Chondrocyte (in vitro differentiated cells): ENCODE data around the gene CILP2. TPM values are rescaled to one million over a fixed set of nuclear protein-coding genes. Genes with fewer than 3 reads are reported as not detected.
A peak's percentile ranks its signal among the peaks of the same experiment; 100 is the strongest.

Experiments used
- DNase-seq: peaks from one replicate; pipeline ENCODE4 v3.0.0; 2021; ENCODE audit warnings: mixed read lengths, low spot score
- H3K27ac Mint-ChIP-seq: one replicate; pipeline ENCODE4 v1.8.0; 2021; ENCODE audit warnings: mild to moderate bottlenecking, moderate library complexity, mixed read lengths; ENCODE audit not compliant: unreplicated experiment
- H3K27me3 Mint-ChIP-seq: 2 replicates; pipeline ENCODE4 v1.8.0; 2021; ENCODE audit warnings: low read depth, mixed read lengths
- H3K36me3 Mint-ChIP-seq: 2 replicates; pipeline ENCODE4 v1.8.0; 2021; ENCODE audit warnings: low read depth, mixed read lengths
- H3K4me1 Mint-ChIP-seq: 2 replicates; pipeline ENCODE4 v1.8.0; 2021; ENCODE audit warnings: low read depth, mild to moderate bottlenecking, mixed read lengths
- H3K4me3 Mint-ChIP-seq: one replicate; pipeline ENCODE4 v1.8.0; 2021; ENCODE audit warnings: mild to moderate bottlenecking, moderate library complexity, mixed read lengths; ENCODE audit not compliant: unreplicated experiment
- H3K9me3 Mint-ChIP-seq: 2 replicates; pipeline ENCODE4 v1.8.0; 2021; ENCODE audit warnings: low read depth, mixed read lengths
- total RNA-seq: library from RNA; stranded (reverse); gene quantifications from 3 replicates; pipeline ENCODE4 v1.2.1, GENCODE V29; 2021
- TF ChIP-seq, protein P1 (sequence below): fragments of 200-600 bp; sonication (generic); IDR thresholded peaks from 2 replicates; pipeline ENCODE4 v1.5.0; 2021; ENCODE audit warnings: antibody characterized with exemption, mild to moderate bottlenecking, moderate library complexity

Gene CILP2
- total RNA-seq, 1 donor from 2014 or later: 12.7 TPM

DNA sequence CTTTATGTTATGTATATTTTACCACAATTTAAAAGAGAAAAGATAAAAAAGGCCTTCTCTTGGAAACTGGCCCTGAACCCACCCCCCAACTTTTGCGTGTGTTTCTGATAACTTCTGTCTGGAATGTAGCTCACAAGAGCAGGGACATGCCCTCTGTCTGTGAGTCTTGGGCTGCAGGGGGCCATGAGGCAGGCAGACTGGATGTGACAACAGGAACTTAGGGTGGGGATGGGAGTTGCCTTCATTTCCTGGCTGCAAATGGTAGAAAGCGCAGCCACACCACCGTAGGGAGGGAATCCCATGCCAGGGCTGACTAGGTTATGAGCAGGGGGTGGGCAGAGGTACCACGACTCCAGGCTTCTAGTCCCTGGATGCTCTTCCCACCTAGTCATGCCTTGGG, 21.9 kb downstream of the CILP2 start:
- Mint-ChIP-seq H3K27ac (no peak overlapping the region), H3K9me3 (no peaks in the 10 kb centered on the region)

DNA sequence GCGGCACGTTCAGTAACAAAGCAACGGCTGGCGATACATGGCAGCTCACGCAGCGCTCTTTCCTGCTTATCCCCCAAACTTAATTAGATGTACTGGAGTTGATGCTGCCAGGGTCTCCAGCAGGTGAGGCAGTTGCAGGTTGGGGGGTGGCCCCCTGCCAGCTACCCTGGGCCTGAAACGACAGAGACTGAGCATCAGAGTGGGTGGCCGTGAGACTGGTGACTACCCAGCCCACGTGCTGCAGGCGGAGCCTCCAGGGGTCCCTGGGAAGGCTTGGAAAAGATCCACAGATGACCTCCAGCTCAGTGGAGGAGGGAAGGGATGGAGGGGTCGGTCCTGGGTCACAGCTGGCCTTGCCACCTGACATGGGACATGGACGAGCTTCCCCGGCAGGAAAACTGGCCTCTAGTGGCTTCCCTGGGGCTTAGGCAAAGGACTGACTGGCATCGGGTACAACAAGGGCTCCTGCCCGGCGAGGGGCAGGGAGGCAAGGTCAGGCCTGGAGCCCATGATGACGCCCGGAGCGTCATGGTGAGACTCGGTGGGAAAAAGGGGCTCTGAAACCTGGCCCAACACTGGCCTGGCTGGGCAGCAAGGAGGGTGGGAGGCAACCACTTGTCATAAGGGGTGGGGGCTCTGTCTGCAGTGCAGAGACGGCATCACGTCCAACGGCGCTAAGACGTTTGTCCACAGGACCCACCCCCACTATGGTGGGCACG, 24.0 kb downstream of the CILP2 start:
- no peak overlapping the region for H3K4me3 Mint-ChIP-seq
- no peaks in the 10 kb centered on the region for H3K36me3 Mint-ChIP-seq
- DNase-seq: no peak
- H3K27me3 Mint-ChIP-seq: no peaks in the 10 kb centered on the region
- H3K9me3 Mint-ChIP-seq: no peaks in the 10 kb centered on the region
- TF ChIP-seq, protein P1, sequence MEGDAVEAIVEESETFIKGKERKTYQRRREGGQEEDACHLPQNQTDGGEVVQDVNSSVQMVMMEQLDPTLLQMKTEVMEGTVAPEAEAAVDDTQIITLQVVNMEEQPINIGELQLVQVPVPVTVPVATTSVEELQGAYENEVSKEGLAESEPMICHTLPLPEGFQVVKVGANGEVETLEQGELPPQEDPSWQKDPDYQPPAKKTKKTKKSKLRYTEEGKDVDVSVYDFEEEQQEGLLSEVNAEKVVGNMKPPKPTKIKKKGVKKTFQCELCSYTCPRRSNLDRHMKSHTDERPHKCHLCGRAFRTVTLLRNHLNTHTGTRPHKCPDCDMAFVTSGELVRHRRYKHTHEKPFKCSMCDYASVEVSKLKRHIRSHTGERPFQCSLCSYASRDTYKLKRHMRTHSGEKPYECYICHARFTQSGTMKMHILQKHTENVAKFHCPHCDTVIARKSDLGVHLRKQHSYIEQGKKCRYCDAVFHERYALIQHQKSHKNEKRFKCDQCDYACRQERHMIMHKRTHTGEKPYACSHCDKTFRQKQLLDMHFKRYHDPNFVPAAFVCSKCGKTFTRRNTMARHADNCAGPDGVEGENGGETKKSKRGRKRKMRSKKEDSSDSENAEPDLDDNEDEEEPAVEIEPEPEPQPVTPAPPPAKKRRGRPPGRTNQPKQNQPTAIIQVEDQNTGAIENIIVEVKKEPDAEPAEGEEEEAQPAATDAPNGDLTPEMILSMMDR: no peak
- H3K4me1 Mint-ChIP-seq: peaks cover 7% of the 10 kb centered on the region
- no peak overlapping the region for H3K27ac Mint-ChIP-seq

More for the DNA sequence above, 21.9 kb downstream of the CILP2 start:
- Mint-ChIP-seq H3K36me3 (no peaks in the 10 kb centered on the region), H3K4me1 (peaks cover 2% of the 10 kb centered on the region), H3K4me3 (no peak overlapping the region), H3K27me3 (no peaks in the 10 kb centered on the region)
- TF ChIP-seq, protein P1: no peak
- DNase-seq: no peak

DNA sequence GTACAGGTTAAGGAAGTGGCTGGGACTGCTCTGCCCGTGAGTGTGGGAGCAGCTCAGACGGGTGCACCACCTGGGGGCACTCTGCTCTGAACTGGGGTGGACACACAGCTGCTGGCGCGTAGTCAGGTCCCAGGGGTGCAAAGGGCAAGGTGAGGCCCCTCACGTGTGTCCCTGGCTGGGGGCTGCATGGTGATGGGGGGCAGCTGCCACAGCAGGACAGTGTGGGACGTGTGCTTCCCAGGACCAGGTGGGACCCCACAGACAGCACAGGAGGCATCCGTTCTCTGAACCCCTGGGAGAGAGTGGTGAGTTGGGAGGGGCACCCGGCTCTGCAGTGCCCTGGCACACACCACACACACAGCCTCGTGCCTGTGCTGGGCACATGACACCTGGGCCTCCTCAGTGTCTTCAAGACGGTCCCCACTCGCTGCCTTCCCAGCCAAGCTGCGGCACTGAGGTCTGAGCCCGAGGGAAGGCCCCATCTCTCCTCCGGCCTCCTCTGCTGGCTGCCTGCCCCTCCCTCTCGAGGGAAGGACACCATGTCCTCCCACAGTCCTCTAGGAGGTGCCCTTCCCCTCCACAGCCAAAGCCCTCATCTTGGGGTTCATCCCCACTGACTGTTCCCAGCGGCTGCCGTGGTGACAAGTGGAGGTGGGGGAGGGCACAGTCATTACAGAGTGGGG, 24.7 kb downstream of the CILP2 start:
- TF ChIP-seq, protein P1: peak; percentile 27
- H3K4me1 Mint-ChIP-seq: peaks cover 7% of the 10 kb centered on the region
- no peak overlapping the region for H3K4me3 Mint-ChIP-seq
- no peaks in the 10 kb centered on the region for H3K27me3 Mint-ChIP-seq
- DNase-seq: no peak
- H3K36me3 Mint-ChIP-seq: no peaks in the 10 kb centered on the region
- no peak overlapping the region for H3K27ac Mint-ChIP-seq
- no peaks in the 10 kb centered on the region for H3K9me3 Mint-ChIP-seq

DNA sequence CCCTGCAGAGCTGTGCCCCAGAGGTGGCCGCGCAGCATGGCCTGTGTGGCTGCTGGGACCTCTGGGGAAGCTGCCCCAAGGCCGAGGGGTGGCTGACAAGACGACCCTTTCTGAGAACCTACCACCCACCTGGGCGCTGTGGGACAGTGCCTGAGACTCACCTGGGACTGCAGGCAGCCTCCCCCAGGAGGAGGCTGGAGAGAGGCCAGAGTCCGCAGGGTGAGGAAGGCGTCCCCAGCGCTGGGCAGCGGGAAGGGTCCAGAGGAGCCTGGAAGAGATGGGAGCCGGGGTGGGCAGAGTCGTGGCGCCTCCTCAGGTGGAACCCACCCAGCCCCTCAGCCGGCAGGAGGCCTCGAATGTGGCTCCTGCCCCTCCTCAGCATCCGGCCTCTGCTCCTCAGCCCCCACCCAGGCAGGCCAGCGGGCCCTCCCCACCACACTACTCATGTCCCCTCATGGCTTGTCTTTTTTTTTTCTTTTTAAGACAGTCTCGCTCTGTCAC, 25.3 kb downstream of the CILP2 start:
- Mint-ChIP-seq H3K9me3 (no peaks in the 10 kb centered on the region), H3K4me1 (peaks cover 7% of the 10 kb centered on the region), H3K4me3 (no peak overlapping the region), H3K27me3 (no peaks in the 10 kb centered on the region), H3K36me3 (no peaks in the 10 kb centered on the region), H3K27ac (no peak overlapping the region)
- no peak for DNase-seq
- TF ChIP-seq, protein P1: no peak

DNA sequence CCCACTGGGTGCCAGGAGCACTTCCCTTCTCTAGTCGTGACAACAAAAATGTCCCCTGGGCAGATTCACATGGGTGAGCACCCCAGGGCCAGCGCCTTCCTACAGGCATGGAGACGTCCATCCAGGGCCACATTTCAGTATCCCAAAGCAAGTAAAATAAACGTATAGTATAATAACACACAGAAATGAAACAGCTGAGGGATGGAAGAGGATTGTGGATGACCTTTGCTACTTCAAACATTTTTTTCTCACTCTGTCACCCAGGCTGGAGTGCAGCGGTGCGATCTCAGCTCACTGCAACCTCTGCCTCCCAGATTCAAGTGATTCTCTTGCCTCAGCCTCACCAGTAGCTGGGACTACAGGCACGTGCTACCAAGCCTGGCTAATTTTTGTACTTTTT, 28.2 kb downstream of the CILP2 start:
- H3K36me3 Mint-ChIP-seq: no peaks in the 10 kb centered on the region
- DNase-seq: no peak
- H3K27me3 Mint-ChIP-seq: no peaks in the 10 kb centered on the region
- H3K4me3 Mint-ChIP-seq: no peak overlapping the region
- H3K9me3 Mint-ChIP-seq: no peaks in the 10 kb centered on the region
- H3K4me1 Mint-ChIP-seq: peaks cover 5% of the 10 kb centered on the region
- TF ChIP-seq, protein P1: no peak
- no peak overlapping the region for H3K27ac Mint-ChIP-seq
